B cell (primary cell): ENCODE data around the gene NOL4L. TPM values are rescaled to one million over a fixed set of nuclear protein-coding genes. Genes with fewer than 3 reads are reported as not detected.

ENCODE experiments used
- ATAC-seq: fragments of 200-7000 bp; cut with Tn5 transposase; one replicate; pipeline ENCODE4 v1.10.0; 2021; ENCODE audit warnings: low read depth, mild to moderate bottlenecking, moderate number of reproducible peaks, moderate library complexity
- CTCF ChIA-PET: fragments of 350-600 bp; sonication (Branson Sonifier 250); formaldehyde crosslinking; loops from one replicate; lab custom pipeline; 2021; ENCODE audit warnings: antibody characterized with exemption, inconsistent platforms; lab: Charles Lee
- POLR2A ChIA-PET: fragments of 350-600 bp; sonication (Branson Sonifier 250); formaldehyde crosslinking; loops from one replicate; lab custom pipeline; 2021; ENCODE audit warnings: antibody characterized with exemption; lab: Charles Lee
- DNase-seq: peaks from one replicate; pipeline ENCODE4 v3.0.0; 2013
- H2AFZ ChIP-seq: 2 replicates; pipeline ENCODE4 v1.6.1; 2012; ENCODE audit warnings: mild to moderate bottlenecking, low read depth, low read length; ENCODE audit not compliant: insufficient read depth, poor library complexity, severe bottlenecking
- H3K27ac ChIP-seq, 2 donors: 1 replicate in 1 of 2; 2 replicates in 1 of 2; pipeline ENCODE4 v1.5.1; 2012 to 2013; ENCODE audit warnings: low read length in 2 of 2, mild to moderate bottlenecking in 2 of 2, moderate library complexity in 1 of 2
- H3K27me3 ChIP-seq, 4 experiments: fragments of 200-600 bp in 1 of 4; sonication (generic) in 1 of 4; replicated peaks in 1 of 4; 1 replicate in 2 of 4; 2 replicates in 2 of 4; pipeline versions ENCODE4 v1.6.1 to v1.7.0; 2013 to 2016; ENCODE audit warnings: low read length in 3 of 4, mild to moderate bottlenecking in 2 of 4, mixed read lengths in 1 of 4, moderate library complexity in 1 of 4; ENCODE audit not compliant: insufficient read depth in 4 of 4, control insufficient read depth in 3 of 4; ENCODE audit errors: control extremely low read depth in 1 of 4
- H3K36me3 ChIP-seq, 2 experiments: replicated peaks in 1 of 2; 1 replicate in 1 of 2; 2 replicates in 1 of 2; pipeline versions ENCODE4 v1.6.1 to v1.7.1; 2013; ENCODE audit warnings: low read length in 1 of 2; ENCODE audit not compliant: insufficient read depth in 2 of 2, control insufficient read depth in 1 of 2; ENCODE audit errors: control extremely low read depth in 1 of 2, extremely low read depth in 1 of 2
- H3K4me1 ChIP-seq, 2 donors: fragments of 200-600 bp in 1 of 2; sonication (generic) in 1 of 2; 1 replicate in 1 of 2; 2 replicates in 1 of 2; pipeline versions ENCODE4 v1.5.1 to v1.6.1; 2013 to 2017; ENCODE audit warnings: low read length in 2 of 2; ENCODE audit not compliant: control insufficient read depth in 2 of 2, insufficient read depth in 2 of 2
- H3K4me2 ChIP-seq: replicated peaks from 2 replicates; pipeline ENCODE3; 2012; ENCODE audit warnings: mild to moderate bottlenecking, low read depth, low read length; ENCODE audit not compliant: poor library complexity, severe bottlenecking
- H3K4me3 ChIP-seq, 5 experiments: fragments of 200-600 bp in 1 of 5; sonication (generic) in 1 of 5; 1 replicate in 3 of 5; 2 replicates in 2 of 5; pipeline versions ENCODE4 v1.5.1 to v1.7.0; 2011 to 2016; ENCODE audit warnings: low read length in 4 of 5, mild to moderate bottlenecking in 4 of 5, low read depth in 2 of 5, control low read depth in 1 of 5, moderate library complexity in 1 of 5; ENCODE audit not compliant: insufficient read depth in 1 of 5; ENCODE audit errors: control extremely low read depth in 1 of 5, extremely low read depth in 1 of 5
- H3K79me2 ChIP-seq: fragments of 200-600 bp; sonication (generic); one replicate; pipeline ENCODE4 v1.6.0; 2016; ENCODE audit warnings: low read length; ENCODE audit not compliant: control insufficient read depth, insufficient read depth
- H3K9ac ChIP-seq: fragments of 200-600 bp; sonication (generic); 2 replicates; pipeline ENCODE4 v1.6.1; 2017; ENCODE audit warnings: mild to moderate bottlenecking, low read length, moderate library complexity
- H3K9me3 ChIP-seq, 3 donors: one replicate each; pipeline versions ENCODE4 v1.6.1 to v1.7.1; 2013; ENCODE audit warnings: low read length in 2 of 3; ENCODE audit not compliant: control insufficient read depth in 2 of 3, insufficient read depth in 1 of 3; ENCODE audit errors: control extremely low read depth in 1 of 3
- H4K20me1 ChIP-seq: 2 replicates; pipeline ENCODE4 v1.6.0; 2012; ENCODE audit warnings: mild to moderate bottlenecking, low read length; ENCODE audit not compliant: insufficient read depth, control insufficient read depth, poor library complexity, severe bottlenecking
- H3K27ac Mint-ChIP-seq: one replicate; pipeline ENCODE4 v1.8.0; 2021; ENCODE audit warnings: mixed read lengths
- H3K27me3 Mint-ChIP-seq: one replicate; pipeline ENCODE4 v1.8.0; 2021; ENCODE audit warnings: mixed read lengths
- H3K4me1 Mint-ChIP-seq: one replicate; pipeline ENCODE4 v1.8.0; 2021; ENCODE audit warnings: mixed read lengths
- H3K4me3 Mint-ChIP-seq: one replicate; pipeline ENCODE4 v1.8.0; 2021; ENCODE audit warnings: mixed read lengths
- H3K9me3 Mint-ChIP-seq: one replicate; pipeline ENCODE4 v1.8.0; 2022; ENCODE audit warnings: mixed read lengths; ENCODE audit not compliant: insufficient read depth
- CTCF ChIP-seq: fragments of 200-600 bp; IDR thresholded peaks from one replicate; pipeline ENCODE4 v1.8.0; 2022; ENCODE audit warnings: antibody characterized with exemption, mild to moderate bottlenecking
- EZH2 ChIP-seq: IDR thresholded peaks from 2 replicates; pipeline ENCODE4 v1.6.1; 2012; ENCODE audit warnings: borderline replicate concordance, low read depth, mild to moderate bottlenecking, moderate library complexity, low read length; ENCODE audit not compliant: insufficient read depth, poor library complexity, severe bottlenecking
- WGBS: methylation state at CpG from one replicate; pipeline ENCODE4 v1.1.5; 2013; ENCODE audit warnings: missing lambda C conversion rate; ENCODE audit not compliant: insufficient coverage; 5-methylcytosine and 5-hydroxymethylcytosine counted together
- intact Hi-C: fragments of 100-400 bp; cut with micrococcal nuclease; formaldehyde crosslinking; loops from one replicate; pipeline ENCODE4 v1.10.0; 2022
- polyA plus RNA-seq: library from polyadenylated mRNA; depleted of rRNA; stranded (reverse); fragments of >200 nt; gene quantifications from 2 replicates; pipeline ENCODE4 v1.2.3, GENCODE V29; 2012
- total RNA-seq, 2 donors: library from RNA; stranded (reverse); fragments of 120-200 nt in 1 of 2; gene quantifications; 1 replicate in 1 of 2; 2 replicates in 1 of 2; pipeline versions ENCODE4 v1.2.3 to v1.2.4, GENCODE V29; 2013 to 2022

NOL4L gene
- total and polyA plus RNA-seq, 2 donors (not counting 1 experiment from before 2014, with no cell fraction given), result 6.5 to 7.9 TPM

DNA sequence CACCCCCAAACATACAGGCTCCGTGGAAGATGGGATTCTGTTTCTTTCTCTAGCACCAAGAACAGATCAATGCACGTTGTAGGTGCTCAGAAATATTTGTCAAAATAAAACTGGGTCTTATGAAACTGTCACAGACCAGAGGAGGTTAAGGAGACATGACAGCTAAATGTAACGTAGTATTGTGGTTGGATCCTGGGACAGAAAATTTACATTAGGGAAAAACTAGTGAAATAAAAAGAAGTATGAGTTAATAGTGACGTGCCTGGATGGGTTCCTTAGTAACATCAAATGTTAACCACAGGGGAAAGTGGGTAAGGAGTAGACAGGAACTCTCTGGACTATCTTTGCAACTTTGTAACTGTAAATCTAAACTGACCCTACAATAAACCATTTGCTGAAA, 31.5 kb downstream of the NOL4L start:
- peaks cover 6% of the 10 kb centered on the region for H3K79me2 ChIP-seq
- 70% methylated on average over 2 of the region's 4 CpGs for WGBS
- H4K20me1 ChIP-seq, result no peaks in the 10 kb centered on the region
- H3K4me3 ChIP-seq, result no peak overlapping the region
- H3K27me3 ChIP-seq, result peaks cover 0 to 13% (median 0%) of the 10 kb centered on the region in 4 experiments
- DNase-seq (no peak), ATAC-seq (no peak)
- intact Hi-C loops, result no loop called here
- Mint-ChIP-seq H3K4me1 (peaks cover 2% of the 10 kb centered on the region), H3K9me3 (no peaks in the 10 kb centered on the region), H3K27me3 (no peaks in the 10 kb centered on the region), H3K4me3 (no peak overlapping the region), H3K27ac (no peak overlapping the region)
- ChIA-PET POLR2A (no interaction called here), CTCF (no interaction called here)
- H3K9me3 ChIP-seq, result no peaks in the 10 kb centered on the region
- no peaks in the 10 kb centered on the region for H3K4me1 ChIP-seq
- H3K27ac ChIP-seq, result no peak overlapping the region
- H3K4me2 ChIP-seq, result no peak overlapping the region
- TF ChIP-seq CTCF (no peak), EZH2 (no peak)
- no peak overlapping the region for H3K9ac ChIP-seq
- no peaks in the 10 kb centered on the region for H3K36me3 ChIP-seq
- no peak overlapping the region for H2AFZ ChIP-seq

DNA sequence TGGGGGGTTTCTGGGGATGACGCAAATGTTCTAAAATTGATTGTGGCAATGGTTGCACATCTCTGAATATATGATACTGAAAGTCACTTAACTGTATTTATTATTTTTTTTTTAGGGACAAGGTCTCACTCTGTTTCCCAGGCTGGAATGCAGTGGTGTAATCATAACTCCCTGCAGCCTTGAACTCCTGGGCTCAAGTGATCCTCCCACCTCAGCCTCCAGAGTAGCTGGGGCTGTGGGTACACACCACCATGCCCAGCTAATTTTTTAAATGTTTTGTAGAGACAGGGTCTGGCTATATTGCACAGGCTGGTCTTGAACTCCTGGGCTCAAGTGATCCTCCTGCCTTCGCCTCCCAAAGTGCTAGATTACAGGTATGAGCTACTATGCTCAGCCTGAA, 33.4 kb downstream of the NOL4L start:
- peaks cover 5% of the 10 kb centered on the region for H3K4me1 Mint-ChIP-seq
- no peaks in the 10 kb centered on the region for H3K27me3 Mint-ChIP-seq
- no peak overlapping the region for H3K4me2 ChIP-seq
- no peaks in the 10 kb centered on the region for H4K20me1 ChIP-seq
- H3K4me3 ChIP-seq, result no peak overlapping the region
- no peak overlapping the region for H3K4me3 Mint-ChIP-seq
- no peaks in the 10 kb centered on the region for H3K9me3 ChIP-seq
- DNase-seq, result no peak
- H3K79me2 ChIP-seq, result peaks cover 3% of the 10 kb centered on the region
- ChIA-PET CTCF (no interaction called here), POLR2A (no interaction called here)
- H3K9ac ChIP-seq, result no peak overlapping the region
- H3K9me3 Mint-ChIP-seq, result peaks cover 2% of the 10 kb centered on the region
- WGBS, result no CpG with 5 or more reads among the region's 2 CpGs
- no peak overlapping the region for H3K27ac ChIP-seq
- H2AFZ ChIP-seq, result no peak overlapping the region
- intact Hi-C loops, result no loop called here
- ATAC-seq, result no peak
- no peaks in the 10 kb centered on the region for H3K36me3 ChIP-seq
- H3K27ac Mint-ChIP-seq, result no peak overlapping the region
- H3K4me1 ChIP-seq, result no peaks in the 10 kb centered on the region
- H3K27me3 ChIP-seq, result peaks cover 0 to under 1% (median 0%) of the 10 kb centered on the region in 4 experiments
- no peak for TF ChIP-seq EZH2
- no peak for TF ChIP-seq CTCF
